Nephron (organoid): Measurements from ENCODE around the gene RAMAC.
A peak's percentile ranks its signal among the peaks of the same experiment; 100 is the strongest.

ENCODE experiments used
- H3K27ac Mint-ChIP-seq, 3 experiments: 2 replicates each; pipeline ENCODE4 v1.8.0; 2020; ENCODE audit warnings: mixed read lengths in 3 of 3, mild to moderate bottlenecking in 2 of 3, moderate library complexity in 1 of 3
- H3K27me3 Mint-ChIP-seq: 2 replicates; pipeline ENCODE4 v1.8.0; 2021; ENCODE audit warnings: low read depth, mild to moderate bottlenecking, moderate library complexity, mixed read lengths
- H3K36me3 Mint-ChIP-seq: 2 replicates; pipeline ENCODE4 v1.8.0; 2020; ENCODE audit warnings: low read depth, mixed read lengths
- H3K4me1 Mint-ChIP-seq: 2 replicates; pipeline ENCODE4 v1.8.0; 2020; ENCODE audit warnings: mixed read lengths
- H3K4me3 Mint-ChIP-seq, 3 experiments: 2 replicates each; pipeline ENCODE4 v1.8.0; 2020; ENCODE audit warnings: mild to moderate bottlenecking in 3 of 3, mixed read lengths in 3 of 3, moderate library complexity in 2 of 3
- H3K9me3 Mint-ChIP-seq: 2 replicates; pipeline ENCODE4 v1.8.0; 2020; ENCODE audit warnings: mixed read lengths
- TF ChIP-seq, protein P1 (sequence below), 3 experiments: fragments of 200-600 bp; sonication (generic); IDR thresholded peaks; one replicate each; pipeline ENCODE4 v1.5.0; 2021; ENCODE audit warnings: antibody characterized with exemption in 3 of 3; ENCODE audit not compliant: unreplicated experiment in 3 of 3

The RAMAC gene

DNA sequence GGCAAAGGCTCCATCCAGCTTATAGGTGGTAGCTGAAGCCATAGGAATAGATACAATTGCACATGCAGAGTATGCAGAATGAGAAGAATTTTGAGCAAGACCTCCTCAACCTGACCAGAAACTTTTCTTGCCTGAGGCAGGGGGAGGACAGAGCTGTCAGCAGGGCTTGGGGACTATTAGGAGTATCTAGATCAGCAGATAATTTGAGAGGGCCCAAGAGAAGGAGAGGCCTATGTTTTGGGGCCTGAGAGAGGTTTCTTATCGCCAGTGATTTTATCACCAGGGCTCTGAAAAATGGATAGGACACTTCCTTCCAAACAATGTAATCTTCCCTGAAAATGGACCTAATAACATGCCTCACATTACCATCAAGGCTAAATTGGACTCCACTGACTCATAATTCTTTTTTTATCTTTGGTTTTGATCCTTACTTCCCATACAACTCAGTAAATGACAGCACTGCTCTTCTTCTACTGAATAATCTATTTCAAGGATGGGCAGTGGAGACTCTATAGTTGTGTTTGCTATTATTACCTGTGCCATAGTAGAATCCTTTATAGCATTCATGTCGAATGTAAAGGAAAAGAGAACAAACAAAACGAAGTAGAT is 15.8 kb upstream of the RAMAC start:
- Mint-ChIP-seq H3K36me3 (no peaks in the 10 kb centered on the region), H3K4me1 (peaks cover 16% of the 10 kb centered on the region), H3K4me3 (no peak overlapping the region), H3K9me3 (no peaks in the 10 kb centered on the region), H3K27me3 (no peaks in the 10 kb centered on the region), H3K27ac (no peak overlapping the region)
- TF ChIP-seq, protein P1, sequence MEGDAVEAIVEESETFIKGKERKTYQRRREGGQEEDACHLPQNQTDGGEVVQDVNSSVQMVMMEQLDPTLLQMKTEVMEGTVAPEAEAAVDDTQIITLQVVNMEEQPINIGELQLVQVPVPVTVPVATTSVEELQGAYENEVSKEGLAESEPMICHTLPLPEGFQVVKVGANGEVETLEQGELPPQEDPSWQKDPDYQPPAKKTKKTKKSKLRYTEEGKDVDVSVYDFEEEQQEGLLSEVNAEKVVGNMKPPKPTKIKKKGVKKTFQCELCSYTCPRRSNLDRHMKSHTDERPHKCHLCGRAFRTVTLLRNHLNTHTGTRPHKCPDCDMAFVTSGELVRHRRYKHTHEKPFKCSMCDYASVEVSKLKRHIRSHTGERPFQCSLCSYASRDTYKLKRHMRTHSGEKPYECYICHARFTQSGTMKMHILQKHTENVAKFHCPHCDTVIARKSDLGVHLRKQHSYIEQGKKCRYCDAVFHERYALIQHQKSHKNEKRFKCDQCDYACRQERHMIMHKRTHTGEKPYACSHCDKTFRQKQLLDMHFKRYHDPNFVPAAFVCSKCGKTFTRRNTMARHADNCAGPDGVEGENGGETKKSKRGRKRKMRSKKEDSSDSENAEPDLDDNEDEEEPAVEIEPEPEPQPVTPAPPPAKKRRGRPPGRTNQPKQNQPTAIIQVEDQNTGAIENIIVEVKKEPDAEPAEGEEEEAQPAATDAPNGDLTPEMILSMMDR (IDR thresholded peaks at IDR 0.05; ENCODE audit: unreplicated experiment in 3 of 3) = no peak

- TF ChIP-seq, protein P1 (IDR thresholded peaks at IDR 0.05; ENCODE audit: unreplicated experiment in 3 of 3) = no peak
- no peaks in the 10 kb centered on the region for H3K27me3 Mint-ChIP-seq
- H3K9me3 Mint-ChIP-seq = no peaks in the 10 kb centered on the region
Measured at GRCh38 chr15:82970696-82971095, 15.3 kb upstream of the RAMAC start.

DNA sequence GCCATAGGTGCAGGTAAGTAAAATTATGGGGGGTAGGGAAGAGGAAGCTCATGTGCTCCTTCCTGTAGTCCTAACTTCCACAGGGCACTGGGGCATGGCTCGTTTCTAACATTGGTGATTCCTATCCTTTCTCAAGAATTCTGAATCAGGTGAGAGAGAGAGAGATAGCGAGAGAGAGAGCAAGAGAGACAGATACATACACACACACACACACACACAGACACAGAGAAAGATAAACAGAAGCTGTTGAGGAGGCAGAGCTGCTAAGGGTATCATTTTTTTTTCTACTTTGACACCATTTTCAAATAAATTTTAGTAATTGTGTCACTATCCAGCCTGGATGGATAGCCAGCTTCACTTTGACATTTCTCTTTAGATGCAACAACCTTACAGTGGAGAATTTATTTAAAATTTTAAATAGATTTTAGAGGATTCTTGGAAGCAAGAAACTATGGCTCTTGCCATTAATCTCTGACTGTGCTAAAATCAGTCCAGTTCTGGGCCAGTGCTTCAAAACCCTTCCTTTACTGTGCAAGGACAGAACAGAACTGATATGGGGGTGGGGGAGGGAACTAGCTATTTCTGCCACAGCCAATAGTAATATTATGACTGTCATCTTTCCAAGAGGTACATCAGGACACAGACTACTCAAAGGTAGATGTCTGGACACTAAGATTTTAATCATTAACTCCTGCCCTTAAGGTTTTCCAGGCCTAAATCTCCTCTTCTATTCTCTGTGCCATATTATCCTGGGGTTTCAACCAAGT is 14.6 kb upstream of the RAMAC start:
- Mint-ChIP-seq H3K9me3 (no peaks in the 10 kb centered on the region), H3K27me3 (no peaks in the 10 kb centered on the region), H3K36me3 (no peaks in the 10 kb centered on the region), H3K4me1 (peaks cover 16% of the 10 kb centered on the region), H3K27ac (peak overlapping the region in 1 of 3 experiments; percentile 3), H3K4me3 (no peak overlapping the region)
- TF ChIP-seq, protein P1 (IDR thresholded peaks at IDR 0.05; ENCODE audit: unreplicated experiment in 3 of 3) = no peak

More at GRCh38 chr15:82970696-82971095, 15.3 kb upstream of the RAMAC start:
- Mint-ChIP-seq H3K4me3 (no peak overlapping the region), H3K27ac (no peak overlapping the region), H3K36me3 (no peaks in the 10 kb centered on the region), H3K4me1 (peaks cover 16% of the 10 kb centered on the region)

- Mint-ChIP-seq H3K4me1 (peaks cover 16% of the 10 kb centered on the region), H3K27me3 (no peaks in the 10 kb centered on the region), H3K4me3 (no peak overlapping the region), H3K9me3 (no peaks in the 10 kb centered on the region), H3K27ac (no peak overlapping the region), H3K36me3 (peaks cover 4% of the 10 kb centered on the region)
- TF ChIP-seq, protein P1 (IDR thresholded peaks at IDR 0.05; ENCODE audit: unreplicated experiment in 3 of 3) = no peak
Measured at GRCh38 chr15:82972990-82973389, 13.0 kb upstream of the RAMAC start.

DNA sequence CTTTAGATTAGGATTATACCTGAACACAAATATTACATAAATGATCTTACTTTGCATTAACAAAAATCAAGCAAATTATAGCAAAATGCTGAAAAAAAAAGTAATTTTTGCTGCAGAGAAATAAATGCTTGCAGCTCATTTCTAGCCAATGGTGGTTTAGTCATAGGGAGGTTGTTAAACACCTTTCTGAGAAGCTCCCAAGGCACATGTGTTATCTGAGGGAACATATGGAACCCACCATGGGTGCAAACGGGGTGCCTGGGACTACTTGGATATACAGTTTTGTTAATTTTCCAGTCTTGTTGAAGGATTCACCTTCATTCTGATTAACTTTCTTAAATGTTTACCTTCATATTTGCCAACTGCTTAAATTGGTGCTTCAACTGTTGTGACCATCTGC is 8.9 kb upstream of the RAMAC start:
- no peaks in the 10 kb centered on the region for H3K9me3 Mint-ChIP-seq
- no peak overlapping the region for H3K4me3 Mint-ChIP-seq
- no peaks in the 10 kb centered on the region for H3K27me3 Mint-ChIP-seq
- H3K36me3 Mint-ChIP-seq = peaks cover 9% of the 10 kb centered on the region
- H3K4me1 Mint-ChIP-seq = no peaks in the 10 kb centered on the region
- no peak overlapping the region for H3K27ac Mint-ChIP-seq
- TF ChIP-seq, protein P1 (IDR thresholded peaks at IDR 0.05; ENCODE audit: unreplicated experiment in 3 of 3) = no peak
